ENCODE measurements around the gene DHRS7B.
"Not testable (repeated sequence)": the region's sequence is repeated elsewhere in the genome, so short reads cannot be mapped to it uniquely, and the experiment has no call there.

DHRS7B gene

GRCh38 chr17:21210411-21211076 lies 83.8 kb downstream of the DHRS7B start:
- DNase-seq (ENCODE audit: low spot score) = no peak

DNA sequence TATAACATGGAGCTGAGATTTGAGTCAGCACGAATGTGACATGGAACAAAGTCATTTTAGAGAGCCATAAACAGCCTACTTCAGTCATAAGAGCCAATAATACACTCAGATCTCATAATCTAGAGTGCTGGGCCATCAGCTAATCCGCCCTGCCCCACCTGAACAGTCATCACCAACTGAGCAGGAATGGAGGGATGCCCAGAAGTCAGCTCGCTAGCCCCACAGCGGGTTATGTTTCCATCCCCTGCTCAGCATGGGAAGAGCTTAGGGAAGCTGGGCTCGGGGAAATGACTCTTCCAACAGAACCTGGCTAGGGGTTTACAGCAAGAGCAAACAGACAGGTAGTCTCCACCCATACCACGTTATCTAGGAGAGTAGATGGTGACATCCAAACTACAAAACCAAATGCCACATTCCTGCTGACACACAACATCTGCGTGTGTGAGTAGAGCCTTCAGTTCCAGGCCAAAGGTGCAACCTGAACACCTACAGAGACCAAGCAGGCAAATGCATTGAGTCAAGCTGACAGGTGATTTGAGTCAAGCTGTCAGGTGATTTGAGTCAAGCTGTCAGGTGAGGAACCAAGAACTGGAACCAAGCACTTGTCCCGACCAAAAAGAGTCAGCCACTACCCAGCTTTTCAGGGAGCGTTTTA lies 85.2 kb downstream of the DHRS7B start:
- no peak for DNase-seq (ENCODE audit: low spot score)

DNA sequence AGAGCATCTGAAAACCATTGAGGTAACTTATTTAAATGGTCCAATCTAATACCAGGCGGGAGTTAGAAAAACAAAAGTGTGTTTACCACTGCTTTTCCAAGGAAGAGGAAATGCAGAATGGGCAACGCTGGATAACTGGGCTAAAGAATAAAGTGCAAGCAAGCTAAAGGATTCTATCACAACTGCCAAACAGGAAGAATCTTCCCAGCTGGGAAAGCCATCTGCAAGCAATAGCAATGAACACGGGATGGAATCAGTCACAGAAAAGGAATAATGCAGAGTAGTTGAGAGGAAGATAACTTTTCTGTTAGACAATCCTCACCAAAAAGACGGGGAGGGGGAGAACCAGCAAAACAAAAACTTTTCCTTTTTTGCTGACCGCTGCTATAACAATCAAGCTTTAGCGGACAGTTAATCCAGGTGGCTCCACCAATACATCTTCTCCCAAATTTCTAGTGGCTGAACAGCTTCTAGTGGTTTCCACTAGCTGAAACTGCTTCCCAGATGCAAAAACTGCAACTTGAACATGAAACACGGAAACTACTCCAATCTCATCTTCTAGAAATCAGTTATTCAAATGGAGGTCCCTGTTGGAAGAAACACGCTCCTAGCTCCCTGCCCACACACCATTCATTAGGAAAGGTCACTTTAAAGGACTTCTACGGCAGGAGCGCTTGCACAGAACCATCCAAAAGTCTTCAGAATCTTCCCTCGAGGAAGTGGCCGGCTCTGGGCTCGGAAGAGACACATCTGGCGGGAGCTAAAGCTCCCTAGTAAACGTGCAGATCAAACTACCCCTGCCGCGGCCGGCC lies 86.3 kb downstream of the DHRS7B start:
- DNase-seq (ENCODE audit: low spot score) = no peak

GRCh38 chr17:21213638-21214014 lies 86.9 kb downstream of the DHRS7B start:
- peak; percentile 5 for DNase-seq (ENCODE audit: low spot score)

- DNase-seq (ENCODE audit: low spot score) = peak; percentile 95
Observed at GRCh38 chr17:21214015-21214776, 87.4 kb downstream of the DHRS7B start, which contains the start of gene TMEM11. Gene TMEM11 (minus strand): TSS chr17:21214161. CDS start chr17:21214152, 9 bp downstream.

DNA sequence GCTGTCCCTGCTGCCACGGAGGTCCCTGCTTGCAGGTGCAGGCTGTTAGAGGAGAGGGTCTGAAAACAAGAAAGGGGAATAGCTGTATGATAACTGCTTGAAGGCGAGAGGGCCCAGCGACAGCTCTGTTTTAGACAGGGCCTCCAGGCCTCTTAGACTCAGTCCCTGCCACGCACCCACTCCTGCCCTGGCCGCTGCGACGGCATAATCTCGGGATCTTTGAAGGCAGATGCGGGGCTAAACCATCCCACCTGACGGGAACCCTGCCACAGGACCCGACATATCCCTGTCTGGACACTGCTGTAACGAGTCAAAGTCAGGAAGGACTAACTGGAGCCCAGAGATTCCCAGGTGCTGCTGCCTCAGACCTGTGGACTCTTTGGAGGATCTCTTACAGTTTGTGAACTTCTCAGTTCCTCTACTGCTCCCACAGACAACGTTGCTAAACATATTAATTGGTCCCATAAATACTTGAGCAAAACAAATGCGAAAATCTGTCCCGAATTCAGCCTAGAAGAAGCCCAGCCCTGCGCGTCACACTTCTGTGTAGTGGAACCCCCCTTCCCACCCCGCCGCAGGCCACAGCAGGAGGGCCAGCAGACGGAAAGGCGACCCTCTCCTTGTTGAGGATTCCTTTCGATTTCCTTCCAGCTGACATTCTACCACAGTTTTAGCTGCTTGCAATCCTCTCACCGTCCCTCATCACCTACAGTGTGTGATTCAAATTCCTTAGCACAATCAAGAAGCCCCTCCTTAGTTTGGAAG lies 88.2 kb downstream of the DHRS7B start:
- no peak for DNase-seq (ENCODE audit: low spot score)

DNA sequence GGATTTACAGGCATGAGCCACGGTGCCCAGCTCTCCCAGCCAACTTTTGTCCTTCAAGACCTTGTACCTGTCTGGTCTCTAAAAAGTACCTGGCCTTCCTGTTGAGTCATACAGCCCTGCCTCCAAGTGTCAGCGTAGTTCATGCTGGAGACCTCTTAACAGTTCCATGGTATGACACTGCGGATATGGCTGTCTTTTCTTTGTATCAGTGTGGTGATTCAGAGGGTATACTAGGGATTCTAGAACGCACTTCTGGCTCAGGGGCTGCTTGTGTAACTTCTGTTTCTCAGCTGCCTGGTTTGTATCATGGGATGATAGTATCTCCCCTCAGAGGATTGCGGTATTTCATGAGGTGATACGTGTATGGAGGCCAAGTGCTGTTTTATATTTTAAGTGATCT lies 89.2 kb downstream of the DHRS7B start:
- no peak for DNase-seq (ENCODE audit: low spot score)

GRCh38 chr17:21217346-21217745 lies 90.6 kb downstream of the DHRS7B start:
- DNase-seq (ENCODE audit: low spot score) = no peak

DNA sequence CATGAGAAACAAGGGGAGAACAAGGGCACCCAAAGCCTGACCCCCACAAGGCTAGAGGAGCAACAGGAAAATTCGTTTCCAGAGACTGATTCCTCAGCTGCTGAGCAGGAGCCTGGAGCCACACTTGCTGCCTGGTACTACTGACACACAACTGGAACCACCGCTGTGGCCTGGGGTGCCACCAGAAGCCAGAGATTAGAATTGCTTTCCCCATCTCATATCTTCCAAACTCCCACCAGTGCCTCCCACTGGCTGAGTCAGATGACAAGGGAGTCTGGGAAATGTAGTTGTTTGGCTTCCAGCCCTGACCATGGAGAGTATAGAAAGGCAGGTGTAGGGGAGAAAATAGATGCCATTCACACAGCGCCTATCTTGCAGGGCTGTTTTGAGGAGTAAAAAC lies 91.3 kb downstream of the DHRS7B start:
- no peak for DNase-seq (ENCODE audit: low spot score)

DNA sequence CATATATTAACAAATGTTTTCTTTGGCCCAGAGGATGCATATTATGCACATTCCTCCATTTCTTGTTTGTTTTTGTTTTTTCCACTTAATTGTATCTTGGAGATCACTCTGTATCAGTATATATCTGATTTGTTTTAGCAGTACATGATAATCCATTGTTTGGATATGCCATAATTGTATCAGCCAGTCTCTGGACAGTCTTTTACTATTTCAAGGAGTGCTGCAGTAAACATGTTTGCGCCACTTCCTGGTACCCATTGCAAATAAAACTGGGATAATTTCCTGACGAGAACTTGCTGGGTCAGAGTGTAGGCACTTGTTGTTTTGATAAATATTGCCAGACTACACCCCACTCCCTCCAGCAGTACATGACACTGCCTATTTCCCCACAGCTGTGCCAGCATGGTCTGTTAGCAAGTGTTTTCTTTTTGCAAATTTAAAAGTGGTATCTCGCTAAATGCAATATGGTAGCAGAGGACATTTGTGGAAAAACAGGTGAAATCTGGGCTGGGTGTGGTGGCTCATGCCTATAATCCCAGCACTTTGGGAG lies 92.1 kb downstream of the DHRS7B start:
- DNase-seq (ENCODE audit: low spot score) = no peak

DNA sequence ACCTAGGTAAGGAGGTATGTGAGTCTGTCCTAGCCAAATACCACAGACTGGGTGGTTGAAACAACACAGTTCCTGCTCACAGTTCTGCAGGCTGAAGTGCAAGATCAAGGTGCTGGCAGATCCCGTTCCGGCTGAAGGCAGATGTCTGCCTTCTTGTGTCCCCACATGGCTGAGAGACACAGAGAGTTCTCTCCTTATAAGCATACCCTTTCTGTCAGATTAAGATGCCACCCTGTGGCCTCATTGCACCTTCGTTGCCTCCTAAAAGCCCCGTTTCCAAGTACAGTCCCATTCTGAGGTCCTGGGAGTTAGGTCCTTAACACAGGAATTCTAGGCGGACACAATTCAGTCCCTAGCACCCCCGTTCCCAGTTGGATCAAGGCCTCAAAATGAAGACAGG lies 96.3 kb downstream of the DHRS7B start:
- DNase-seq (ENCODE audit: low spot score) = no peak

- DNase-seq (ENCODE audit: low spot score) = not testable (repeated sequence)
Observed at GRCh38 chr17:21227277-21227676, 100.5 kb downstream of the DHRS7B start.

DNA sequence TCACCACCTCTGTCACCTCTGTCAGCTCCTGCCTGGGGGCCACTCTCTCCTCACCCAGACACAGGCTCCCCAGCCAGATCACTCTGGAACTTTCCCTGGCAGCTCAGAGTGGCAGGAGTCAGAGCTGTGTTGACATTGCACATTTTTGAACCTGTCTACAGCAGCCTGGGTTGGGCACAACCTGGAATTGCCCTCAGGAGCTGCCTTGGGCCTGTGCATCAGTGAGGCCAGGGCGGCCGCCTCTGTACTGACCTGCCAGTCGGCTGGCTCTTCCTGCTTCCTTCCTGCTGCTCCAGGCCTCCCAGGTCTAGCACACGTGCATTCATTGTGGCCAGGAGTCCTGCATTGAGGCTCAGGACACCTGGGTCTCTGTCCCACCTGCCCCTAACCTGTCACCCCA lies 101.3 kb downstream of the DHRS7B start:
- no peak for DNase-seq (ENCODE audit: low spot score)

- DNase-seq (ENCODE audit: low spot score) = no peak
Observed at GRCh38 chr17:21228845-21229244, 102.1 kb downstream of the DHRS7B start.

DNA sequence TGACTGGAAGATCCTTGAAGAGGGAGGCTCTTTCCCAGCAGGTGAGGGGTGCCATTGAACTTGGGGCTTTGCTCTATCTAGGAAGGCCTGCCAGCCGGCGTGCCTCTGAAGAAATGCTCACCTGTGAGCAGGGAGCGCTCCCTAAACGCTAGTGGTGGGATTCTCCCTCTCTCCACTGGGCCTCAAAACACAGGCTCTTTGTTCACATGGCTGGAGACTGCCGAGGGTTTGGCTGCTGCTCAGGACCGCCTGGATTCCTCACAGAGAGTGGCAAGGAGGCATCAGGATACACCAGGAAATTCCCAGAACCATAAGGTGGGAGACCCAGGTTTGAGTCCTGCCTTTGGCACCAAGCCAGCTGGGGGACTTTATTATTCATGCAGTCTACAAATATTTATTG lies 104.8 kb downstream of the DHRS7B start:
- no peak for DNase-seq (ENCODE audit: low spot score)

GRCh38 chr17:21232033-21232749 lies 105.4 kb downstream of the DHRS7B start:
- DNase-seq (ENCODE audit: low spot score) = no peak

GRCh38 chr17:21233581-21234347 lies 107.0 kb downstream of the DHRS7B start:
- no peak for DNase-seq (ENCODE audit: low spot score)

- DNase-seq (ENCODE audit: low spot score) = no peak
Observed at GRCh38 chr17:21235921-21236320, 109.2 kb downstream of the DHRS7B start.

DNA sequence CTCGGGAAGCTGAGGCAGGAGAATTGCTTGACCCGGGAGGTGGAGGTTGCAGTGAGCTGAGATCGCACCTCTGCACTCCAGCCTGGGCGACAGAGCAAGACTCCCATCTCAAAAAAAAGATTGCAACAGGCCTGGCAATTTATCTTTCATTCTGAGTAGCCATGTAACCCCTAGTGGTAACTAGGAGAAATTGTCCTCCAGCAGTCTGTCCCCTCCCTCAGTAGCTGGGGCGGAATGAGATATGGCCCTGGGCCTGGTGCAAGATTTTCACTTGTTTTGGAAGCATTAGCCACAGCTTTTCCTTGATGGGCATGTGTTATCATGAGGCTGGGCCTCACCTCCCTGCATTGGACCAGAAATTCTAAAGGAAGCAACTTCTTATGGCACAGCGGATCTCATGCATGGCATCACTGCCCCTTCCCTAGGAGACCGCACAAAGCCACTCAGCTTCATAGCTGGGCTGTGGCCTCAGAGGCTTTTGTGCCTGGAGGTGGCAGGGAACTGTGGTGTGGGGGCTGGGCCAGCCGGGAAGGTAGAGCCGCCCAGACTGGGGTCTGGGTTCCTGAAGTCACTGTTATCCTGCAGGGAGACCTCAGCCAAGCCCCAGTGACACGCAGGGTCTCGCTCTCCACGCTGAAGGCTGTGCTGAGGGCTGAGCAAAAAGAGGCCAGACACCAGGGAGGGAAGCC lies 113.1 kb downstream of the DHRS7B start:
- no peak for DNase-seq (ENCODE audit: low spot score)

Data from pons (tissue), 1 donor.